ENCODE data around the gene BET1L.
"Not testable (repeated sequence)": the region's sequence is repeated elsewhere in the genome, so short reads cannot be mapped to it uniquely, and the experiment has no call there.

Gene BET1L, protein sequence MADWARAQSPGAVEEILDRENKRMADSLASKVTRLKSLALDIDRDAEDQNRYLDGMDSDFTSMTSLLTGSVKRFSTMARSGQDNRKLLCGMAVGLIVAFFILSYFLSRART
- total RNA-seq, result 40.9 to 48.0 (median 45.3) reads per million in 4 donors

DNA sequence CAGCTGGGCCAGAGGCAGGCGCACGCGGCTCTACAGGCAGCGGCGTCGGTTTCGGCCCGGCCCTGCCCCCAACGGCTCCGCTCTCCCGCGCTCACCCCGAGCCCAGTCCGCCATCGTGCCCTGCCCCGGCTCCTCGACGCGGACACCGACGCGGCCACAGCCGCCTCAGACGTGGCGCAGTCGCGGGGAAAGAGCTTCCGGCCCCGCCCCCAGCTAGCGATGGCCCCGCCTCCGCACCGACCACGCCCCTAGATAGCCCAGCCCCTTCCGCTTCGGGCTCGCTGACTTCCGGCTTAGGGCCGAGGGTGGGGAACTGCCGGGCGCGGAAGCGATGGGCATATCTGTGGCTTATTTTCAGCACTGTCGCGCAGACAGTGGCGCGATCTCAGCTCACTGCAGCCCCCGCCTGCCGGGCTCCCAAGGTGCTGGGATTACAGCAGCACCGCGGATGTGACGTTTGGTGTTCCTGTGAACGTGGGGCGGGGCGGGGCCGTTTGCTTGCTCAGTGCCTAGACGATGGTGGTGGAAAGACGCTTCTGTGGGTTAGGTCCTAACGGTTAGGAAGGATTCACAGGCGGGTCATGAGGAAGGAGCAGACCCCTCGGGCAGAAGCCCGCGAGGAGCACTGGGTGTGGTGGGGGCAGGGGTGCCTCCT is at the start of gene BET1L, which contains the start of gene RIC8A:
Gene BET1L (minus strand): TSS at position 192 of the 655 bp plus-strand sequence. CDS start 78 bp downstream, at position 114.
Gene RIC8A (plus strand): TSS at position 501 of the 655 bp plus-strand sequence. CDS start 1,147 bp downstream, outside the sequence.
- DNase-seq, result peak; percentile 97 to 100 (median 98)

DNA sequence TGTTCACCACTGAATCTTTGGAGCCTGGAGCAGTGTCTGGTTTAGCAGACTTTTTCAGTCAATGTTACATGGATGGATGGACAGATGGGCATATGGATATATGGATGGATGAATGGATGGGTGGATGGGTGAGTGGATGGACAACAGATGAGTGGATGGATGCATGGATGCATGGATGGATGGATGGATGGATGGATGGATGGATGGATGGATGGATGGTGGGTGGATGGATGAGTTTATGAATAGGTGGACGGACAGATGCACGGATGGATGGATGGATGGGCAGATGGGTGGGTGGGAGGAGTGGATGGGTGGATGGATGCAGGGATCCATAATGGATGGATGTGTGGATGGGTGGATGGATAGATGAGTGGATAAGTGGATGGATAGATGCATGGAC is 48.6 kb upstream of the BET1L start:
- DNase-seq, result no peak

DNA sequence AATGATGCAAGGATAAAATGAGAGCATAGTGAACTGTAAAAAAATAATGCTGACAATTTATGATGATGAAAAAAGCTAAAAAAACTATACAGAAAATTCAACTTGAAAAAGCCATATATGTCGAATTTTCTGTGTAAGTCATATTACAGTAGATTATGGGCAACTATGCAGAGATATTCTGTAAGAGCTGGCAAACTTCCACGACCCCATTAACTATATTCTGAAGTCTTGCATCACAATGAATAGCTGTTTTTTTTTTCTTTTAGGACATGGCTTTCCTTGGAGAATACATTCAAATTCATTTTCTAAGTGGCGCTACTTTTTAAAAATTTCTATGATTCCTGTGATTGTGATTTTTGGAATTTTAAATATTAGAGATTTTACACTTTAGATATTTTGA is 48.0 kb upstream of the BET1L start:
- DNase-seq, result no peak

DNA sequence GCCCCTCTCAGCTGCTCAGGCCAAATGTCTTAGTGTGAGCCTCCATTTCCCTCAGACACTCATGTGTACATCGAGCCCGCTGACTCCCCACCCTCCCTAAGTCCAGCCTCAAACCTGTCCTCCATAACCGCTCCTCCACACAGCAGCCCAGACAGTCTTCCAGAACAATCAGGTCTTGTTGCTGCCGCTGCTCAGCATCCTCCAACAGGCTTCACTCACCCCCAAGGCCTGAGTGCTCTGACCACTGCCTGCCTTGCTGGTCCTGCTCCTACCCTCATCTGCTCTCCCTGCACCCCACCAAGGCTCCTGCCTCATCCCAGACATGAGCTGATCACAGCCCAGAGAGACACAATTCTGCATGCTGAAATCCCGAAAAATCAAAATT is 46.7 kb upstream of the BET1L start:
- no peak for DNase-seq

DNA sequence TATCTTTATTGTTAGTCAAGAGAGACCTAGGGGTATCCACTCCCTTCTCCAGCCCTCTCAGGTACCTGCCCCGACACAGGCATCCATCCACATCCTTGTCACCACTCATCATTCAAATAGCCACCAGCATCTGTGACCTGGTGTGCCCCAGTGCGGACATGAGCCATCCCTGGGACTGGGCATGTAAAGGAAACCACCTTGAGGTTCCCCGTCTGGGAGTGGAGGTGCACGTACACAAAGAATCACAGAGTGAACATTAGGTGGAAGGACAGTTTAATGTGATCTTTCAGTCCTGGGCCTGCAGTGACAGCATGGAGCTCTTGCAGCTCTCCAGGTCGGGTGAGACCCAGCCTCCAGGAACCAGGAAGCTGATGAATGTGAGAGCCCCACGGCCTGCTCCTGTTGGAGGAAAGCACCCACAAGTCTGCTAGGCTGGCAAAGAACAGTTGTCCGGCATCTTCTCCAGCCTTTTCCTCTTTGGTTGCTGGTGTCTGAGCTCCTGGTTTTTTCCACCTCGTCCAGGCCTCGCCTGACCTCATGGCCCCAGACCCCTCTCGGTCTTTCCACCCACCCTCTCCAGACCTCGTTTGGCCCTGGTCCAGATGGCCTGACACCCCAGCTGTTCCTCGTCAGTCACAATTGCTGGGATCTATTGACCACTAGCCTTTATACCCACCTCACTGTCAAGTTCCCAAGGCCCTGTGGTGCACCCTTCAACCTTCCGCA is 46.1 kb upstream of the BET1L start:
- DNase-seq, result no peak

DNA sequence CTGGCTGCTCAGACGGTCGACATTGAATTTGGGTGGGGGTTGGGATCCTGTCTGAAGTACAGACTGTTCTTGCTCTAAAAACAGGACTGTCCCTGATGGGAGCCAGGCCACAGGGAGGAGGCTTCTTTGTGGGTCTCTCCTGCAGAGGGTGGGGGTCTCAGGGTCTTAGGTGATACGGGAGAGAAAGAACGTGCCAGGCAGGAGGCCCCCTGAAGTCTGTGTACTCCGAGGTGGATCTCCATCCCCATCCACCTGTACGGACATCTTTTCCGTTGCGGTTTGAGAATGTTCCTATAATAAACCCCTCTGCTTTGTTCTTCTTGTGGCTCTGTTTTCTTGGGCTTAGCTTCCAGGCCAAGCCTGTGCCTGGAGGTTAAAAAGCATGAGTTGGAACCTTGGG is 45.5 kb upstream of the BET1L start:
- DNase-seq, result no peak

DNA sequence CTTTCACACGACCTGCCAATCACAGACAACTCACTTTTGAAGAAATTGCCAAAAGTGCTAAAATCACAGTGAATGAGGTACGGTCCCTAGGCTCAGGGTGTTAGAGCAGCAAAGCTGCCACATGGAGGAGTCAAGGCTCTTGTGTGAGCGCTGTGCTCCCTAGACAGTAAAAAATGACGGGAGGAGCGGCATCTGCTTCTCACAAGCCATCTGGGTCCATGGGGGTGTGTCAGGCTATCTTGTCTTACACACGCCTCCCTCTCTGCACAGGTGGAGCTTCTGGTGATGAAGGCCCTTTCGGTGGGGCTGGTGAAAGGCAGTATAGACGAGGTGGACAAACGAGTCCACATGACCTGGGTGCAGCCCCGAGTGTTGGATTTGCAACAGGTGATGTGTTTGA is 44.4 kb upstream of the BET1L start:
- no peak for DNase-seq

DNA sequence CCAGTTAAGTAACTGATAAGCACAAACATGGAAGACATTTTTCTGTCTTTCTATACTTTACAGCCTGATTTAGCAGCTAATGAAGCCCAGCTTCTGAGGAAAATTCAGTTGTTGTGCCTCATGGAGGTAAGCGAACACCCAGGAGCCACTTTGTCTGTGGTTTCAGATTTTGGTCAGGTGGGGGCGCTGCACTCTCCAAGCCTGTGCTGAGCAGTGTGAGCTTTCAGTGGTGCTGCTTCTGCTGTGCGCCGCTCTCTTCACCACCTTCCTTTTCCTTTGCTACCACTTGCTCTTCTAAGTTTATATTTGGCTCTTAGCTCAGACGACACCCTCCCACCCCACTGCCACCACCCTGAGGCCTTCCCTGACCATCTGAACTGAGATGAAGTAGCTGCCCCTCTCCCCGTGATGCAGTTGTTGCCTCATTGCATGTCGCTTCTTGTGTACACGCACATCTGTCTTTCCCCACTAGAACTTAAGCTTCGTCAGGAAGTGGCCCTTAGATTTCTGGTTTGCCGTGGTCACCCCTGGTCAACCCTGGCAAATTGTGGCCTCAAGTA is 43.6 kb upstream of the BET1L start:
- peak; percentile 46 to 76 (median 70) for DNase-seq

DNA sequence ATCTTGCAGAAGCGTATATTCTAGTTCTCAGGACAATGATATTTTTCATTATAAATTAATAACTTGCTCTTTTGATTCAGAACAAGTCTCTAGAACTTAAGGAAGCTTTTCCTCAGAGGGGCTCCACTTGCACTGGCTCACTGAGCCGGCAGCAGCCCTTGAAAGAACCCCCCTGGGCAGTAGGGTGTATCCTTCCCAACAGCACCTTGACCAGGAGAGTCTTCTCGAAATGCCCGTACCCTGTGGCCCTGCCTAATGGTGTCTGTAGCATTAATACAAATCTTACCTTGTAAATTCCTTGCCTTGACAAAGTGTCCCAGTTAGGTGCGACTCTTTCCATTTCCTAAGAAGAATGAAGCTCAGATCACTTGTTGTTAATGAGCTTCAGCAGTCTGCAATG is 43.1 kb upstream of the BET1L start:
- no peak for DNase-seq

DNA sequence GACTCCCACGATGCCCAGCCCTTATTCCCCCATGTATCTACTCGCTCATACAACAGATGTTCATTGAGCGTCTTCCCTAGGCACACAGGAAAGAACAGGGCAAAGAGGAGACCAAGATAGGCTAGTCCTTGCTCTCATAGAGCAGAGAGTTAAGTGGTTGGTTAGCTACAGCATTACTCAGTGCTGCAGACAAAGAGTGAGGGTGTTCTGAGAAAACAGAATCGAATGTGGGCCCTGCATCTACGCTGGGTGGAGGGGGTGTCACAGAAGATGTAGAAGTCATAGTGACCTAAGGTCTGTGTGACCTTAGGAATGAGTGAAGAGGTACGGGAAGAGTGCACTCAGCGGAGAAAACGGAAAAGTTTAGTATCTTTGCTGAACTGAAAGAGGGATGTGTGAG is 41.9 kb upstream of the BET1L start:
- no peak for DNase-seq

DNA sequence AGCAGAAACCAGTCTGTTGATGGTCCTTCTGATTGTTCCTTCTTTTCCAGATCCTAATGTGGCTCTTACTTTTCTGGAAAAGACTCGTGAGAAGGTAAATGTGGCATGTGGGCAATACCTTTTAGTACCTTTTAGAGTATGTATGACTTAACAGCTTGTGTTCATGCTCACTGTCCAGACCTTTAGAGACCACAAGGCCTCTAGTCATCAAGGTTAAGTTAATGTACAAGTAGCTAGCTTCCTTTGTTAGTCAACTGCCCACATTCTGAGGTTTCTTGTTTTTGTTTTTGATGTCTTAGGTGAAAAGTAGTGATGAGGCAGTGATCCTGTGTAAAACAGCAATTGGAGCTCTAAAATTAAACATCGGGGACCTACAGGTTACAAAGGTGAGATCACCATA is 37.2 kb upstream of the BET1L start:
- no peak for DNase-seq

DNA sequence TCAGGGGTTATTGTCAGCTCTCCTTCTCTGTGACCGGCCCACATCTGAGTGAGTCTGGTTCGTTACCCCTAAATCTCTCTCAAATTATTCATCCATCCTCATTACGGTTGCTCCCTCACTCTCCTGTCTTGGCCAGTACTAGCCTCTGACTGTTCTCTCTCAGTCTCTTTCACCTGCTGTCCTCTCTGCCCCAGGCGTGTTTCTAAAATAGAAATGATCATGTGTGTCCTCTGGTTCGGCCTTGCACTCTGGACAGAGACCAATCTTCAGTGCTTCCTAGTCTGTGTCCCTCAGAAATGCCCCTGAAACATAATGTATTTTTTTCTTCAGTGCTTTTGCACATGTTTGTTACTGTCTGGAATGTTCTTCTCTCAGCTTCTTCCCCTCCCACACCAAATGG is 34.4 kb upstream of the BET1L start:
- DNase-seq, result no peak

DNA sequence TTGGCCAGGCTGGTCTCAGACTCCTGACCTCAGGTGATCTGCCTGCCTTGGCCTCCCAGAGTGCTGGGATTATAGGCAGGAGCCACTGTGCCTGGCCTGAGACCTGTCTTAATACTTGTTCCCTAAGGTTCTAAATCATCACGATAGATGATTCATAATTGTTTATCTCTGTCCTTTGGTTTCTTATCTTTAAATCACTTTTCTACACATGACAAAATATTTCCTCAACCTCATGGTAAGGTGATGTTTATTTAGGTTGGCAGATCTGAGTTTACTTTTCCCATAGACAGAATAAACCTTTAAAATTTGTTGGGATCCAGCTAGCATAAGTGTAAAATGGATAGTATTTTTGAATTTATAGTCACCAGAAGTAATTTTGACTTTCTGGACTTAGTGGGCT is 33.1 kb upstream of the BET1L start:
- no peak for DNase-seq

DNA sequence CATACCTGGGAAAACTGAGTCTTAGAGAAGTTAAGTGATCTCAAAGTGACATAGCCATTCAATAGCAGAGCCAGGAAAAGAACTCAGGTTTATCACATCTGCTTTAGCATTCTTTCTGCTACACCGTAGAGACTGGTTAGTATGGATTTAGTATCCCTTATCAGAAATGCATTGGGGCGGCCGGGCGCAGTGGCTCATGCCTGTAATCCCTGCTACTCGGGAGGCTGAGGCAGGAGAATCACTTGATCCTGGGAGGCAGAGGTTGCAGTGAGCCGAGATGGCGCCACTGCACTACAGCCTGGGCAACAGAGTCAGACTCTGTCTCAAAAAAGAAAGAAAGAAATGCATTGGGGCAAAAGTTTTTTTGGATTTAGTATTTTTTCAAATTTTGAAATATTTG is 31.1 kb upstream of the BET1L start:
- not testable (repeated sequence) for DNase-seq

DNA sequence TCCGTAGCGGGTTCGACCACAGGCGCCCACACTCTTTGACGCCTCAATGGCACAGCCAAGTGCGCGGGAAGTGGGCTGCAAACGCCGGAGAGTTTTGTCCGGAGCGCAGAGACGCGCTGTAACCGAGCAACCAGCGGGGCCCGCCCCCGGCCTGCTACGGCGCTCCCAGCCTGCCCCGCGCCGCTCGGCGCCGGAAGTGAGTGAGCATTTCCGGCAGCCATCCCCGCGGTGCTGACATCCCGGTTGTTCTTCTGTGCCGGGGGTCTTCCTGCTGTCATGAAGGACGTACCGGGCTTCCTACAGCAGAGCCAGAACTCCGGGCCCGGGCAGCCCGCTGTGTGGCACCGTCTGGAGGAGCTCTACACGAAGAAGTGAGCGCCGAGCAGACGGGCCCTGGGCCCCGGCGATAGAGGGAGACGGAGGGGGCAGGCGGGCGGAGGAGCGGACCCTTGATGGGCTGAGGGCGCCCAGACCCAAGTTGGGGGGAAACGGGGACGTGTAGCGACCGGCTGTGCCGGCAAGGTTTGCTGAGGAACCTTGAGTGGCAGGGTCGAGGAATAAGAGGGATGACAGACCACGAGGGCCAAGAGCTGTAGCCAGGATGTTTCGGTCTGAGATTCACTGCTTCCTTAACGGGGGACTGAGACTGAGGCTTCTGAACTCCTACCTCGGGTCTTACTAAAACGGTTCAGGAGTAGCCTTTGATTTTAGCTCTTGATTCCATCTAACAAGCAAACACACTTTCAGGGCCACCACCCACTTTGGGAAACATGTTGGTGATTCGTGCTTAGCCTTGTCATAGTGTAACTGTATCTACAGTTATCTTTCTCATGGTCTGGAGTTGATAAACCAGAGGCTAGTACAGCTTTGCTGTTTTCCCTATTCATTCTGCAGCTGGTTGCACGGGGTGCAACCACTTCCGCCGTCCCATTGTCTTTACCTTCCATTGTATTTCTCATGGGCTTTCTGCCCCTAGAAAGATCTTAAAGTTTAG is 29.9 kb upstream of the BET1L start, which contains the start of gene PSMD13:
Gene PSMD13 (plus strand): TSS at position 203 of the 994 bp plus-strand sequence. CDS start 74 bp downstream, at position 277.
- DNase-seq, result peak; percentile 71 to 89 (median 82)

DNA sequence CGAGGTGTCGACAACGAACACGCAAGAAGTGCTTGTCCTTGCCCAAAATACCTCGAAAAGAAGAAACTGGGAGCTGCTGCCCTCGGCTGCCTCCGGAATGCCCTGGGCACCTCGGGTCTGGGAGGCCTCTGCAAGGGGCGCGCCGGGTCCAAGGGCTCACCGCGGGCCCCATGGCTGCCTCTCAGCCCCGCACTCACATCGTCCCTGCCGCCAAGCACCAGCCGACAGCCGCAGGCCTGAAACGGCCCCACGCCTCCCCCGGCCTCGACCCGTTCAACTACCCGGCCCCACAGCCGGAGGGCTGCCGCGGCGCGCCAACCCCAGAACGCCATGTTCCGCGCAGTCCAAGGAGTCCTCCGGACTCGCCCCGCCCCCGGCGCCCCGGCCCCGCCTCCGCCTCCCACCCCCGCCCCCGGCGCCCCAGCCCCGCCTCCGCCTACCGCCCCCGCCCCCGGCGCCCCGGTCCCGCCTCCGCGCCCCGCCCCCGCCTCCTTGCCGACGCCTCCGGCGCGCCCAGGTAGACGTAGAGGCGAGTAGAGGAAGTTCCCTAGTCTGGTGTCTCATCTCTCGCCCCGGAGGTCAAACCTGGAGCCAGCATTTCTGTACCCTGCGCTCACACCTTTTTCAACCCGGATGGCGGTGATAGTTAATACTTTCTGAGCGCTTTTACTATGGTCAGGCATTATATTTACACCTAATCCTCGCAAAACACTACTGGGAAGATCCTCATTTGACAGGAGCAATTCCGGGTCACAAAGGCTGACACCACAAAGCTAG is 29.0 kb upstream of the BET1L start, which contains the start of gene SIRT3:
Gene SIRT3 (minus strand): TSS at position 346 of the 777 bp plus-strand sequence. CDS start 14 bp downstream, at position 332.
- DNase-seq, result peak; percentile 77 to 88 (median 87)

DNA sequence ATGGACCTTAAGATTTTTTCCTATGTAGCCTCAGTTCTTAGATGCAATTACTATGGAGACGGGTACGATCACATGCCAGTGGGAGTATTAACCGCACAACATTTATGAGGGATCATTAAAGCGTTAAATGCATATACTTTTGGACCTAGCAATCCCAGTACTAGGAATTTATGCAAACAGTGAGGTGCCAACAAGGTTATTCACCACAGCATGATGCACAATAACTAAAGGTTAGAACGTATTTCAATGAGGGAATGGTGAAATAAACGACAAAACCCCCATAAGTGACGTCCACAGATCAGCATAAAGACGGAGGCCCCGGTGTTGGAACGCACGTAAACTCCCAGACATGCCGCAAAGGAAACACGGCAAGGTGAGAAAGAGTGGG is 28.4 kb upstream of the BET1L start:
- peak in 2 of 5 donors; percentile 65 to 68 for DNase-seq

DNA sequence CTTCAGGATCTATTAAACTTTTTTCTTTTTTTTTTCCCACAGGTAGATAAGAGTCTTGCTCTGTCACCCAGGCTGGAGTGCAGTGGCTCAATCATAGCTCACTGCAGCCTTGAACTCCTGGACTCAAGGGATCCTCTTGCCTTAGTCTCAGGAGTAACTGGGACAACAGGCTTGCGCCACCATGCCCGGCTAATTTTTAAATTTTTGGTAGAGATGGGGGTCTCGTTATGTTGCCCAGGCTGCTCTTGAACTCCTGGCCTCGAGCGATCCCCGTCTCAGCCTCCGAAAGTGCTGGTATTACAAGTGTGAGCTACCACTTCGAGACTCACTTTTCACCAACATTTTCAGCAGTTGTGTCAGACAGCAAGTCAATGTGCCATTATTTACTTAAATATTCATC is 28.0 kb upstream of the BET1L start:
- DNase-seq, result no peak

DNA sequence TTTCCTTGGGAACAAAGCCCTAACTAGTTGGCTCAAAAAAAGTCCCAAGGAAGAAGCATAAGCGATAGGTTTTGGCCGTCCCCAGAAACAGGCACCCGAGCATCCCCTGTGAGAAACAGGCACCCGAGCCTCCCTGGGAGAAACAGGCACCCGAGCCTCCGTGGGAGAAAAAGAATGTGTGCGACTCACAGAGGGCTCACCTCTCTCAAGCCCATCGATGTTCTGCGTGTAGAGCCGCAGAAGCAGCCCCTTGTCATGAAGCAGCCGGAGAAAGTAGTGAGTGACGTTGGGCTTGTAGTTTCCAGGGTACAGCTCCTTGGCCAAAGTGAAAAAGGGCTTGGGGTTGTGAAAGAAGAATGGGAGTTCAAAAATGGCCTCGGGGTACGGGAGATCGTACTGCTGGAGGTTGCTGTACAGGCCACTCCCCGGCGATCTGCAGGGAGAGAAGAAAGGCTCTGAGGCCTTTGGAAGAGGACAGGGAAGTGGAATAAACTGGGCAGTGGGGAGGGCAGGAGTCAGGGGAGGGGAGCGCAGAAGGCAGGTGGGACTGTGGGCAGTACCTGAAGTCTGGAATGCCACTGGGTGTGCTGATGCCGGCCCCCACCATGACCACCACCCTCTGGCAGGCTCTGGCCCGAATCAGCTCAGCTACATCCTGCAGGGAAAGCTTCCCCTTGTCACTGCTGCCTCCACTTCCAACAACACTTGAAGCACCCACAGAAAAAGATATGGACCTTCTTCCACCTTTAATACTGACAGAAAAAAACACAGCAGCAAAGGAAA is 25.8 kb upstream of the BET1L start:
- no peak for DNase-seq

DNA sequence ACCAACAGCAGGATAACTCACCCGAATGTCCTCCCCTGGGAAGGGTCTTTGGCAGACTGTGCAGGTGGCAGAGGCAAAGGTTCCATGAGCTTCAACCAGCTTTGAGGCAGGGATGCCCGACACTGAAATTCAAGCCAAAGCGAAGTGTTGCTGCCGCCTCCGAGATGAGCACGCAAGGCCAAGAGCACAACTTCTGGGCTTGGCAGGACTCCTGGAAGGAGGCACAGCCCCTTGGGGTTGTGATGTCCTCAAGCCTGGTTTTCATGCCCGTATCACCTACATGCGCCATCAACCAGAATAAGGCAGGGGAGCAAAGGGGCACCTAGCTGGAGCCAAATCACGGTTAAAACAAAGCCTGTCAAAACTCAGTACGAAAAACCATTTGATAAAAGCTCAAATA is 23.2 kb upstream of the BET1L start:
- no peak for DNase-seq

Measured in T-helper 1 cell (primary cell).